GM19239 (cell line): ENCODE results near the gene CADPS2.

Experiments used
- DNase-seq: peaks from one replicate; pipeline ENCODE4 v3.0.0; 2011; ENCODE audit warnings: low spot score; ENCODE audit not compliant: insufficient read length
- FAIRE-seq: peaks from 2 replicates; lab custom pipeline; 2011; peaks lifted over from hg19 to GRCh38; lab: Jason Lieb, UNC

The CADPS2 gene

DNA sequence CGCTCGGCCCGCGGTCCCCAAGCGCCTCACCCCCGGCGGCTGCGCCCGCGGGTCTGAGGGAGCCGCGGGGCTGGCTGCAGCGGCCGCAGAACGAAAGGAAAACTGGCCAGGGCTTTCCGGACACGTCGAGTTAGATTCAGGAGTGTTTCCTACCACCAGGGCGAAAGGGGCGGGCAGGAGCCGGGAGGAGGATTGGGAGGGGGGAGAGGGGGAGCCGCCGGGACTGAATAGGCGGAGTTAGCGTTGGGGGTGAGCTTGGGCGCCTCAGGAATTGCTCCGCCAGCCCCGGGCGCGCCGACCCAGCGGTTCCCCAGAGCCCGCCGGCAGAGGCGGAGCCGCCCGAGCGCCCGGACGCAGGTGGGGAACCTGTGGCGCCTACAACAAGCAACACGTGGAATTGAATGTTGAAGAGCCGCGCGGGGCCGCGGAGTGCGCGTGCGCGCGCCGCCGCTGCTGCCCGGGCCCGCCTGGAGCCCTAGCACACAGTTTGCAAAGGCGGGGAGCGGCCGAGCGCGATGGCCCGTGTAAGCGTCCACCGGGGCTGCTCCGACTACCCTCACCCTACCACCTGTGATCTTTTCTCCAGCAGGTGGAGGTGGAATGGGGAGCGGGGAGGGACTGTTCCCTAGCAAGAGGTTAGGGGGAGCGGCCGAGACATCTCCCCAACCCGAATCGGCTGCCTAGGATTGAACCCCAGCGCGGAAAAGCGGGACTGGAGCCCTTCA is at the start of gene CADPS2:
Gene CADPS2, minus strand, starts transcription at position 104 of the 725 bp plus-strand sequence. CDS start 123 bp downstream, outside the sequence.
- DNase-seq (peak; percentile 59), FAIRE-seq (no peak)

- DNase-seq, result no peak
- FAIRE-seq, result no peak
Observed at GRCh38 chr7:122935620-122936019, 49.4 kb upstream of the CADPS2 start.

- DNase-seq, result no peak
- no peak for FAIRE-seq
Observed at GRCh38 chr7:122919643-122920181, 33.5 kb upstream of the CADPS2 start.

DNA sequence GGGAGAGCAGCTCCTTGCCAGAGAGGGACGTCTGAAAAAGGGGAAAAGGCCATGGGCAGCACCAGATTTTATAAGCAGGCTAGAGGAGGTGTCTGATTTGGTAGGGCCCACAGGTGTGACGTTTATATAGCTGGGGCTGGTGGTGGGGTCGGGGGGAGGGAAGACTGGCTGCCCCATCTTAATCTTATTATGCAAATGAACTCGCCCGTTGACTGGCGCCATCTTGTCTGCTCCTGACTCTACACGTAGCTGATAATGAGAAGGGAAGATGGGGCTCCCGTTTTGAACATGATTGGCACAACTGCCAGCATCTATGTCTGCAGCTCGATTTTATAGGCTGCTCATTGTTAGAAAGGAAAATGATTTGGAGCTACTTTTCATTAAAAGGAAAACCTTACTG is 28.6 kb upstream of the CADPS2 start:
- no peak for FAIRE-seq

DNA sequence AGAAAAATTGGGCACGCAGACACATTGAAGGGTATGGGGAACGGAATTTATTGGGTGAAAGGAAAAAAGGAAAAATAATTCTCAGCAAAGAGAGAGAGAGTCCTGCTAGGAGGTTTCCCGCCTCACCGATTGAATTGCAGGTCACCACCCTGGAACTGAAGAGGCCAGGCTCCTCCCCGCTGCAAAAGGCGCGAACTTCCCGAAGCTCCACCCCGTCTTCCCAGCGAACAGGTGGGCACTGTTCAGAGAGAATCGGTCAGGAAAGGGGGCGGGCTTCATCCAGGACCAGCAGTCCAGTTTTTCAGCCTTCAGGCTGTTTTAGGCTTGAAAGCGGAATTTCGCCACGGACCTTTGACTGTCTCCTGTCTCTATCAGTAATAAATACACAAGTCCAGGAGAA is 27.3 kb upstream of the CADPS2 start:
- DNase-seq (no peak), FAIRE-seq (no peak)

More for the DNA sequence above, 28.6 kb upstream of the CADPS2 start:
- DNase-seq, result no peak

DNA sequence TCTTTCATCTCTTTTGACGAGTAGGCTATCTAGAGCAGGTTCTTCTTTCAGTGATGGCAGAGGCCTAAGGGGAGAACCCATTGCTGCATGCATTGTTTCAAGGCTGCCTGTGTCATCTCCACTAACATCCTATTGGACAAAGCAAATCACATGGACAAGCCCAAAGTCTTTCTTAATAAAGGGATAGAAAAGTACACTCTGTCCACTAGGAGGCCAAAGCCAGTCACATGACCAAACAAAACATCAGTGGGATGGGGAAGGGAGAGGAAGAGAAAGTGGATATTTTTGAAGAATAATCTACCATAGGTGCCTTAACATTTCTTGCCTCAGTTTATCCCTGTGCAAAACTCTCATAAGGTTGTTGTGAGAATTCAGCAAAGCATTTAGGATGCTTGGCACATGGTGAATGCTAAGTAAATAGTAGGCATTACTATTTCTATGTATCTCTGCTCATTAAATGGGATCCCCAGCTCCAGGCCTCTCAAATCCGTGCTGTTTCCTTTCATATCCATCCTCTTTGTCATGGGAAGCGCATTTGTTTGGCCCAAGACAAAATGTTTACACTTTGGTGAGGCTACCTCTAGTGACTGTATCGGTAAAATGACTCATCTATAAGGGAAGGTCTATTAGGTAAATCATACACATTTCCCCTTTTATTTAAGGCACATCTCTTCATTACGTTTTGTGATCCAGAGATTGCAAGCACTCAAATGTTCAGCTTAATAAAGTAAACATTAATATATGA is 16.7 kb upstream of the CADPS2 start:
- FAIRE-seq, result no peak
- no peak for DNase-seq

- FAIRE-seq, result no peak
- DNase-seq, result no peak
Observed at GRCh38 chr7:122901250-122901649, 15.0 kb upstream of the CADPS2 start.

- FAIRE-seq (no peak), DNase-seq (no peak)
Observed at GRCh38 chr7:122896509-122896908, 10.2 kb upstream of the CADPS2 start.

DNA sequence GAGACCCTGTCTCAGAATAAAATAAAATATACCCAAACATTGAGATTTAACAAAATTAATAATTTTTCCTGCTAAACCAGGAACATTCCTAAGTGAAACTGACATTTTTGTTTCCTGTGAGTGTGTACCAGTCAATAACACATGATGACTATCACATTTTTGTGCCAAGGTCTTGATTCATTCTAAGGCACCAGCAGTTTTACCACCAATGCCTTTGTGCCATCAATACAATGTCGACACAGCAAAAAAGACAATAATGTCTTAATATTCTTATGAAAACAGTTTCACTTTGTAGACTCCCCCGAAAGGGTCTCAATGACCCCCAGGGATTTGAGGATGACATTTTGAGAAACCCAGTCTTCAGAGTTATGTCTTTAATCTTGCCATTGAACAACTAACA is 7.2 kb upstream of the CADPS2 start:
- DNase-seq, result no peak
- FAIRE-seq, result no peak

DNA sequence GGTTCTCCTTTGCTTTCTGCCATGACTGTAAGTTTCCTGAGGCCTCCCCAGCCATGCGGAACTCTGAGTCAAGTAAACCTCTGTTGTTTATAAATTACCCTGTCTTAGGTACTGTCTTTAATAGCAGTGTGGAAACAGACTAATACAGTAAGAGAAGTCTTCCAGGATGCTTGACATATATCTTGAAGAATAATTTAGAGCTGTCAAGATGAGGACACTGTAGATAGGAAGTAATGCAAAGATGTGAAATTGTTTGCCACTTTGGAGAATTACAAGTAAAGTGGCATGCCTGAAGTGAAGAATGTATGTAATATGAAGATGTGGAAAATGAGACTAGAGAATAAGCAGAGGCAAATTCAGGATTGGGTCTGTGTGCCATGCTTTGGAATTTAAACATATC is 2.9 kb upstream of the CADPS2 start:
- no peak for FAIRE-seq
- DNase-seq, result no peak

GRCh38 chr7:122887848-122888247 is 1.6 kb upstream of the CADPS2 start:
- DNase-seq, result no peak
- no peak for FAIRE-seq

DNA sequence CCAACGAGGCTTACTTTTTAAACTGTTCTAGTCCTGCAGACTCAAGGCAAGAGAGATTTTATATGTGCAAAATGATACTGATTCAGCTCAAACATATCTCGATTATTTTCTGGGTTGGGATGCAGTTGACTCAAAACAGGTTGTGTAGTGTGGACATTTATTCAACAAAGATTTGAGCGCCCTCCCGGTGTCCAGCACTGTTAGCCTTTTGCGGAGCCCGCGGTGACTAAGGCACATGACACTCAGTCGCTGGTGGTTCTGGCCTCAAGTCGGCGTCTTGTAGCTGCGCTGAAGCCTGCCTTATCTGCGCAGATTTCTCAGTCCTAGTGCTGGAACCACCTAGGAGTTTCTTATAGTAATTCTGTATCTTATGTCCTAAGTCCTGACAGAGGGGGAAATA is 938 bp upstream of the CADPS2 start:
- FAIRE-seq (no peak), DNase-seq (no peak)

DNA sequence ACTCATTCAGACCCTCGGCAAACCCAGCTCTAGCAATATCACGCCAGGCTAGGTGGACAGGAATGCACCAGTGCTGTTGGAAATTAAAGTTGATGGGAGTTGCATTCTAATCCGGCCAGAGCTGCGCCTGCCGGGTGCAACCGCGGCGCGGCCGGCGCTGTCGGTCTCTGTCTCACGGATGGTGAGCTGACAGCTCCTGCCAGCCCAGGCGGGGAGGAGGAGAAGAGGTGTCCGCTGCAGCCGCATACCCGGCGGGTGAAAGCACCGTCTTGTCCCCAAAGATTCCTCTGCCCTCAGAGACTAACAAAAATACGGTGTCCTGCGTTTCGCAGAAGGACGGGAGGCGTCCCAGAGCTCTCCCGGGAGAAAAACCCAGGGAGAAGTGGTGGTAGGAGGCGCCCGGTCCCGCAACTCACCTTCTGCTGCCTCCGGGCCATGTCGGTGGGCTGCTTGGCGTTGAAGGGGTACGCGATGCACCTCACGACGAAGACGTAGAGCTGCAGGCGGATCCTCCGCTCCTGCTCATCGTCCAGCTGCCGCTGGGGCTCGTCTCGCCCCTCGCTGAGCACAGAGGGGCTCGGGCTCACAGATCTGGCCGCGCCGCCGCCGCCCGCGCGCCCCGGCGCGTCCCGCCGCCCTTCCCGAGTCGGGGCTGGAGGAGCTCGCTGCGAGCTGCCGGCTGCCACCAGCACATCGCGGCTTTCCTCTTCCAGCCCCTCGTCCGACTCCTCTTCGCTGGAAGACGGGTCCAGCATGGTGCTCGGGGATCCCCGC is 490 bp downstream of the CADPS2 start:
- FAIRE-seq (no peak), DNase-seq (peak; percentile 28)

DNA sequence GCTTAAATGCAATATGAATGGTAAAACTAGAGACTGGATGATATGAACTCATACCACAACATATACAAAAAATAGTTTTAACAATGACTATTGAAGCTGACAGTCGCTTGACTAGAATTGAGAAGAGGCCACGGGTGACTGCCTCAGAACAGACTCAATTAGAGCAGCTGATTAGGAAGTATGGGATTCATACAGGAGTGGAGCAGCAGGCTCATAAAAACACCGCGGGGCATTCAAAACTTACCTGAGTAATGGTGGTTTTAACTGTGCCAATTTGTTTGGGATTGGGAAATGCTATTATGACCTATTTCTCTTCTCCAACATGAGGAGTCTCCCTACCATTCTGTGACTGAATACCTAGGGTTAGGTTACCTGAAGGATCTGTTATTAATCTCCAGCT is 2.1 kb downstream of the CADPS2 start:
- FAIRE-seq (no peak), DNase-seq (no peak)

DNA sequence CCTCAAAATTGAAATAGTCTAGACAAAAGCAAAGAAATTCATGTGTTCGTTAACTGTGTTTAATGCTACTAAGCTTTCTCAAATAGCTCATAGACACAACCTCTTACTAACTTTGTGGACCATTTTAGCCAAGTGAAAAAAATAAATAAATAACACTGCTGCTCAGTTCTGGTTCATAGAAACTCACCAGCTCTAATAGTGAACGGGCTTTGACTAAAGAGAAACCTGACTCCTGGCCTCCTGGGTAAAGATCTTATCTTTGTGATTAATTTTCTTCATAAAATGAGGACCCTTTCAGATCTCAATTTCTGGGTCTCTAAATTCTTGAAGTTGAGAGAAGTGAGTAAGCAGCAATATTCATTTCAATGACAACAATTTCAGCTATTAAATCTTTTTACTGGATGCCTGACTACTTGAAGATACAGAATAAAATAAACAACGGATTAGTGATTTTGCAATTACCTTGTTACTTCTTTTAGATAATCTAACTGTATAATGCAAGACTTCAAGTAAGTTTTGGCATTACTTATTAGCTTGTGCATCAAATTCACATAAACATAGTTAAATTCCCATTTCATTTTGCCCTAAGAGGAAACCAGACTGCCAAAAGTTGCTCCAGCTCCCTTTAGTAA is 3.1 kb downstream of the CADPS2 start:
- no peak for FAIRE-seq
- DNase-seq, result no peak

GRCh38 chr7:122881324-122881723 is 4.9 kb downstream of the CADPS2 start:
- no peak for DNase-seq
- FAIRE-seq, result no peak

DNA sequence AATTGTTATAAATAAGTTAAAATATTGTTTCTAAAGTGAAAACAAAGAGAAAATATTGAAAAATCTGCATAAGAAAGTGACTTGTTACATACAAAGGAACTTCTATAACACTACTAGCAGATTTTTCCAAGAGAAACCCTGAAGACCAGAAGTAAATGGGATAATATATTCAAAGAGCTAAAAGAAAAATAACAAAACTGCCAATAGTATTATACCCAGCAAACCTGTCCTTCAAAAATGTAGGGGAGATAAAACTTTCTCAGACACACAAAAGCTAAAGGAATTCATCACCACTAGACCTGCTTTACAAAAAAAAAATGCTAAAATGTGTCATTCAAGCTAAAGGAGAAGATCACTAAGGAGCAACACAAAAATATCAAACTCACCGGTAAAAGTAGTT is 17.0 kb downstream of the CADPS2 start:
- DNase-seq, result no peak
- no peak for FAIRE-seq

GRCh38 chr7:122867471-122867980 is 18.7 kb downstream of the CADPS2 start:
- no peak for FAIRE-seq

GRCh38 chr7:122864838-122865237 is 21.4 kb downstream of the CADPS2 start:
- FAIRE-seq (no peak), DNase-seq (no peak)

More at GRCh38 chr7:122867471-122867980, 18.7 kb downstream of the CADPS2 start:
- no peak for DNase-seq

GRCh38 chr7:122864016-122864415 is 22.2 kb downstream of the CADPS2 start:
- no peak for FAIRE-seq

More at GRCh38 chr7:122864016-122864415, 22.2 kb downstream of the CADPS2 start:
- no peak for DNase-seq
